ENCODE data around the gene SLC32A1.

Gene SLC32A1

DNA sequence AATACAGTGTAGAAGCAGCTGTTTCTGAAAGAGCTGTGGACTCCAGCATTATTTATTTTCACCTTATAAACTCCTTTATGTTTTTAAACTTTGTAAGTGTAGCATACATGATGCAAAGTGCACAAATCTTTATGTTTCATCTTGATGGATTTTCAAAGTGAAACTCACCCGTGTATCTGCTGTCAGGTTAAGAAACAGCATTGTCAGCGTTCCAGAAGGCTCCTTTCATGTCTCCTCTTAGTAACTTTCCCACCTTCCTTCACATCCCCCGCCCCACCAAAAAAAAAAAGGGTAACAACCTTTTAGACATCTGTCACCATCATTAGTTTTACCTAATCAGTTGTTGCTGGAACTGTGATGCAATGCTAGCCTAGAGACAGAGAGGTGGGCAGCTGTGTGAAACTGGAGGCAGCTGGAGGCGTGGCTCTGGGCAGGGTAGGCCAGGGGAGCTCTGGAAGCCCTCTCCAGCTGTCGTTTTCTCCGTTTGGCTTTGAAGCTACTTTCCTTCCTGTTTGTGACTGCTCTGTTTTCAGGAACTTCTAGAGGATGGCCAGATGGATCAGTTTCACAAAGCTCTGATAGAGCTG is 31.1 kb downstream of the SLC32A1 start:
- DNase-seq, result no peak

DNA sequence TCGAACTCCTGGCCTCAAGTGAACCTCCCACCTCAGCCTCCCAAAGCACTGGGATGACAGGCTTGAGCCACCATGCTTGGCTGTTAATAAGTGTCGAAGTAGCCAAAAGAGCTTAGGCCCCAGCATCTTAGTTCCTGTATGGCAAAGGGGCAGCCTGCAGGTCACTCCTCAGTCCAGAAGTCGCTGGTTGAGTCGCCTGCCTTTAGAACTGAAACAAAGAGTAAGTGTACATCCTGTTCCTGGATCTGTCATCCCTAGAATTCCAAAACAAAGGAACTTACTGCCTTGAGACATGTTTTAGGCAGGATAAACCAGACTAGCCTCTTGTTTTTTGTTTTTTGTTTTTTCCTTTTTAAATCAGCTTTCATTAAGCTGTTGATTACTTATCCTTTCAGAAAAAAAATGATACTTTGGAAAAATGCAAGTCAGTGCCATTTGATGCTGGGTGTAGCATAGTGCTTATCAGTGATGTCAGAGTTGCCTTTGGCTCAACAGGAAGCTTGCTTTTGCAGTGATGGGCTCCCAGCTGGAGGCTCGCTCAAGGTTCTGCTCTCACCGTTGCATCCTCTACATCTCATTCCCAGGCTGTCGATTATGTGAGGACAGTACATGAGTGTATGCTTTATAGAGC is 33.0 kb downstream of the SLC32A1 start:
- no peak for DNase-seq

DNA sequence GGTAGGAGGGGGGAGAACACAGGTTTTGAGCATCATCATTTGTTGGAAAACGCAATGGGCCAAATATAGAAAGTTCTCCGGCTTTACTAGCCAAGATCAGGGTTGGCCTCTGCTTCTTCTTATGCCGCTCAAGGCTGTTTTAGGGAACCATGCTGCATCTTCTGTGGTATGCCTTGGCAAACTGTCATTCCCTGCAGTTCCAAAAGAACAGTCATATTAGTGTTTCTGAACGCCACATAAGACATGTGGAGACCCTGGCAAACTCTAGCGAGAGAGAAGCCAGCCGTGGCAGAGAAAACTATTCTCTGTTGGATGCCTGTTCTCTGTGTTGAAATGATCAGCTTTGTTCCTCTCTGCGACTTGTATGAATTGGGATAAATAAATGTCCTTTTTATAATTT is 34.8 kb downstream of the SLC32A1 start:
- no peak for DNase-seq

DNA sequence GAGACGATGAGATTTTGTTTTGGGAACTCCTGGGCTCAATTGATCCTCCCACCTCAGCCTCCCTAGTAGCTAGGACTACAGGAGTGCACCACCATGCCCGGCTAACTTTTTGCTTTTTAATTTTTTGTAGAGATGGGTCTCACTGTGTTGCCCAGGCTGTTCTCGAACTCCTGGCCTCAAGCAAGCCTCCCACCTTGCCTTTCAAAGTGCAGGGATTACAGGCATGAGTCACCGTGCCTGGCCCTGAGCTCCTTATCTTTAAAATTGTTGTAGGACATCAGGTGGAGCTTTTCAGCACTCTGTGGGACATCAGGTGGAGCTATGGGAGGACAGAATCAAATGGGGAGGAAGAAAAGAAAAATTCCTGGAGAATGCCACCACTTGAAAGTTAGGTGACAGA is 36.7 kb downstream of the SLC32A1 start:
- DNase-seq, result no peak

DNA sequence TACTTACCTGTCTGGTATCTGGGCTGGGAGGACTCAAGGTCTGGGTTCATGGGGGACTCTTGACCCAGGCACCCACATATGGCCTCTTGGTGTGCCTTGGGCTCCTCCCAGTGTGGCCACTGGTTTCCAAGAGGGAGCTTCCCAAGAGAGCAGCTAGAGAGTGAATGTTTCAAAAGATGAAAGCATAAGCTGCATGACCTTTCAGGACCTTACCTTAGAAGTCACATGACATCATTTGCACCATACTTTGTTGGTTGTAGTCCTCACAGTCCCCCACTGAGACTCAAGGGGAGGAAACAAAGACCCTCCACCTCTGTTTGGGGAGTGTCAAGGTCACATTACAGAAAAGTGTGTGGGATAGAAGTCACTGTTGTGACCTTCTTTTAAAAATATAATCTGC is 37.9 kb downstream of the SLC32A1 start:
- no peak for DNase-seq

DNA sequence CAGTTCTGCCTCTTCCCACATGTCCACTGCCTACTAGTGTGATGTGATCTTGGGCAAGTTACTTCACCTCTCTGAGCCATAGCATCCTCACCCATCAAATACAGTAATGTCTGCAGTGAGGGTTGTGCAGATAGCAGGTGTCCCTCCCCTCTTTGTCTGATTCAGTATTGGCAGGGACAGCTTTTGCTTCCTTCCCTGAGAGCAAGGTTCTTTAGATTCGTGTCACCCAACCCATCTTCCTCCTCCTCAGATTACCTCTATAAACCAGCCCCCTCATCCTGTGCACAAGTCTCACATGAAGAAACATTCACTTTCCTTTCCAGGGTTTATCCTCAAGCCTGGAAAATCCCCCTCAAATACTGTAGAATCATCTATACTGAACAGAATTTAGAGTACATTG is 39.3 kb downstream of the SLC32A1 start:
- DNase-seq, result no peak

DNA sequence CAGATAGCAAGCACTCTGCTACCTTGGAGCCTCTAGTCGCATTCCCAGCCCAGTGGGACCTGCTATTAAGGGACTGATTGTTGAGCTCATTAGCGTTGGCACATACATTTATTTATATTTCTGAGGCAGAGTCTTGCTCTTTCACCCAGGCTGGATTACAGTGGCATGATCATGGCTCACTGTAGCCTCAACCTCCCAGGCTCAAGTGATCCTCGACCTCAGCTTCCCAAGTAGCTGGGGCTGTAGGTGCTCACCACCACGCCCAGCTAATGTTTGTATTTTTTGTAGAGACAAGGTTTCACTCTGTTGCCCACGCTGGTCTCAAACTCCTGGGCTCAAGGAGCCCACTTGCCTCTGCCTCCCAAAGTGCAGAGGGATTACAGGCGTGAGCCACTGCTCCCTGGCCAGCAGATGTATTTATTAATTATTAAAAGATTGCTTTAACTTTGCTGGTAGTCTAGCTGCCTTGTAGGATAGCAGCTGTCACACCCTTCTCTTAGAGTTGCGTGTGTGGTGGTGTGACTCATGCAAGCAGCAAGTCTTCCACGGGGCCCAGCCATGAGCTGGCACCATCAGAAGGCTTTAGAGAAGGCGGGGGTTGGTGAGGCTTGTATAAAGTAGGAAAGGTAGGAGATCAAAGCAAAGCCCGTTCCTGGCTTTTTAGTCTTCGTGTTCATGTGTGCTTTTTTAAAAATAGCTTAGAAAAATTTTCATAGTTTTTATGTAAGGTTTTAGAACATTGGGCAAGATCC is 40.5 kb downstream of the SLC32A1 start:
- DNase-seq, result no peak

DNA sequence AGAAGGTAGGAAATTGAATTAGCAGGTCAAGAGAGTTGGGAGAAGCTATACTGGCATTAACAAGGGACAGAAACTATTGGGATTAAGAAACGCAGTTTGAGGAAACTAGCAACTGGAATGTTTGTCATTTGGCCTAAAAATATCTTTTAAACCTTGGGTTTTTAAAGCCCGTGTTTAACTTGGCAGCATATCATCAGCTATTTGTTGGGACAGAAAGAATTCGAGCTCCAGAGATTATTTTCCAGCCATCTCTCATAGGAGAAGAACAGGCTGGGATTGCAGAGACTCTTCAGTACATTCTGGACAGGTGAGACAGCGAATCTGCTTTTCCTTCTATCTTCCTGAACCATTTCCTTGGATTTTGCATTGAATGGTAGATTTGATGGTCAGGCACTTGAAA is 41.8 kb downstream of the SLC32A1 start:
- no peak for DNase-seq

DNA sequence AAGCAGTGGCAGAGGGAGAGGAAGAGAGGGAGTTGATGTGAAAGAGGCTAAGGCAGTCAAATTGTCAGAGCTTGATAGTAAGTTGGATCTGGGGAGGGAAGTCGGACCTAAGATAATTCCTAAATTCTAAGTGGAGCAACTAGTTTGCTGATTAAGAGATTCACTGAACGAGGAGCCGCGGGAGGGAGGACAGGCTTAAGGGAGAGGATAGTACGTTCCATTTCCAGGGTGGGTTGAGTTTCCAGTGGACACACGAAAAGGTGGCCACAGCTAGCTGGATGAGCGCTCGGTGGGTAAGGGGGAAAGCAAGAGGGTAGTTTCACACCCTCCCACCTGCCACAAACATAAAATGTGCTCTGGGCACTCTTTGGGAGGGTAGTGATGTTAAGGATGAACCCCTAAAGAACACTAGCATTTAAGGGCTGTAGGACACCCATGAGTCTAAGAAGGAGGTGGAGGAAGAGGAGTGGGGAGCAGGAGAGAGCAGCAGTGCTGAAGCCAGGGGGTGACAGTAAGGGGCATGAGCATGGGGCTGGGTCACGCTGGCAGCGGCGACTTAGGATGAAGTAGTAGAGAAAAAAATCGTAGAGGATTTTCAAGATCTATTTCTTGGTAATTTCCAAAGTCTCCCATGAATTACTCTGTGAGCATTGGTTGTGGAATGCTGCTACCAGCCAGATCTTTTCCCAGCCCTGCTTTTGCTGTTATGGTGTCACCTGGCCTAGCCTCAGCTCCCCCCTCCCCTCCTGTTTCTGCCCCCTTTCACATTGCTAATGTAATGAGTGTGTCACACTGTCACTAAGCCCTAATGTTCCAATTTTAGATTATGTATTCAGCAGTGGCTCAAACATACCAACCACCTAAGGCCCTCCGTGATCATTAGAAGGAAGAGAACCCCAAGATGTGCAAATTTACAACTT is 45.4 kb downstream of the SLC32A1 start:
- DNase-seq, result no peak

DNA sequence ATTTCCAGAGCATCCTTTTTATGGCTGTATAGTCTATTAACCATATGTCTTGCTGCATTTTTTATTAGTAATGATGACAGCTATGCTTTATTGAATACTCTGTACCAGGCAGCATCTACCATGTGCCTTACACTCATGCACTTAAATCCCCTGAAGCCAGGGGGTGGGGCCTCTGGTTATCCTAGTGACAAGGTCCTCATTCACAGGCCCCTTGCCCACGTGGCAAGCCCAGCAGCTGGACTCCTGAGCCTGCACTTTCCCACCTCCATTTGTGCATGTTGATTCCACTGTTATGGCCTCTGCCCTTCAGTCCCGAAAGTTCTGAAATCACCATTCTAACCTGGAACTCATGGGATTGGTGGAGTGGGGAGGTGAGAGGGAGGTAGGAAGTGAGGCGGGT is 46.3 kb downstream of the SLC32A1 start:
- DNase-seq, result no peak

DNA sequence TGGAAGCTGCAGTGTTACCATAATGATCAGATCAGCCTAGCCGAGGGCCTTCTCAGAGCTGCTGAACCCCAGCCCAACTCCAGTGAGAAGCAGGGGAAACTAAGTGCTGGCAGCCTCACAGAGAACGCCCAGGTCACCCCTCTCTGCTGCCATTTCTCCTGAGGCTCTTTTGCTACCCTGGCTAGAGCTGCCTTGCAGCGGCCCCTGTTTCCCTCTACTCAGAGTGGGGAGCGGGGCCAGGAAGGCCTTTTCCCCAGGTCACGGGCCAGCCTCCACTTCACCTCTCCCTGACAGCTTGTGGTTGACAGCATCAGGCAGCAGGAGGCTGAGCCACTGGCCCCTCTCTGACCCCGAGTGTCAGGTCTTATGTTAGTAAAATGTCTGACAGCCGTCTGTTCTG is 46.7 kb downstream of the SLC32A1 start:
- DNase-seq, result no peak

DNA sequence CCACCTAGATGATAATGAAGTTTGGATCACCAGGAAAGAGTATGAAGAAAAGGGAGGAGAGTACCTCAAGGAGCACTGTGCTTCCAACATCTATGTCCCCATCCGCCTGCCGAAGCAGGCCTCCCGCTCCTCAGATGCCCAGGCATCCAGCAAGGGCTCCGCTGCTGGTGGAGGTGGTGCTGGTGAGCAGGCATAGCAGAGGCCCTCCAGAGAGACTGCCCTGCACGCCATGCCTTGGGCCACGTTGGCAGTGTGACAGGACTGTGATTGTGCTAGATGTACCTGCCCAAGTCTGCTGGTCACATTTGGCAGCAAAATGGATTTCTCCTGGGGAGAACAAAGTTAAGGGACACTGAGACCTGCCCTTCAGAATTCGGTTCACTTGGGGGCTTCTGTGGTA is 47.3 kb downstream of the SLC32A1 start:
- DNase-seq, result no peak

DNA sequence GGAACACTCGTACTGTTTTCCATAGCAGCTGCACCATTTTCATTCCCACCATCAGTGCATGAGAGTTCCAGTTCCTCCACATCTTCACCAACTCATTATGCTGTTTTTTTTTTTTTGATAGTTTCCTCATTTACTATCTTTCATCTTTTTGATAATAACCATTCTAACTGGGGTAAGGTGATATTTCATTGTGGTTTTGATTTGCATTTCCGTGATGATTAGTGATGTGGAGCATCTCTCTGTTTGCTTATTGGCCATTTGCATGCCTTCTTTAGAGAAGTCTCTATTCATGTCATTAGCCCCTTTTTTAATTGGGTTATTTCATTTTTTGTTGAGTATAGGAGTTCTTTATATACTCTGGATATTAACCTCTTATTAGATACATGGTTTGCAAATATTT is 49.9 kb downstream of the SLC32A1 start:
- no peak for DNase-seq

DNA sequence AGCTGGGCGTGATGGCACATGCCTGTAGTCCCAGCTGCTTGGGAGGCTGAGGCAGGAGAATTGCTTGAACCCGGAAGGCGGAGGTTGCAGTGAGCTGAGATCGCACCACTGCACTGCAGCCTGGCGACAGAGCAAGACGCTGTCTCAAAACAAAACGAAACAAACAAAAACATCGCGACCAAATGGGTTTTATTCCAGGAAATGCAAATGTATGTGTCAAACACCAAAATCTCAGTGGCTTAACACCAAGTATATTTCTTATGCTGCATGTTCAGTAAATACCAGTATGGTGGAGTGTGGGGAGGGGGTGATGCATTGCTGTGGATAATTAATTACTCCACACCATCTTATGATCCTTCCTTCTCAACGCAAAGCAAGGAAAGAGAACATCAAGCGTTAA is 52.1 kb downstream of the SLC32A1 start:
- no peak for DNase-seq

All from activated CD4-positive, alpha-beta T cell treated with anti-CD3 and anti-CD28 coated beads for 1 hour (primary cell).